Fibroblast of the conjunctiva (primary cell): ENCODE measurements around the gene ABAT.
"Not testable (repeated sequence)": the region's sequence is repeated elsewhere in the genome, so short reads cannot be mapped to it uniquely, and the experiment has no call there.

Experiments used
- DNase-seq: peaks from one replicate; pipeline ENCODE4 v3.0.0-alpha.2; 2010; ENCODE audit warnings: low read depth

The ABAT gene

GRCh38 chr16:8649829-8650554 lies 24.4 kb upstream of the ABAT start:
- no peak for DNase-seq

- not testable (repeated sequence) for DNase-seq
Observed at GRCh38 chr16:8651958-8652357, 22.5 kb upstream of the ABAT start.

GRCh38 chr16:8655184-8655717 lies 19.2 kb upstream of the ABAT start:
- no peak for DNase-seq

- DNase-seq, result no peak
Observed at GRCh38 chr16:8656376-8656775, 18.0 kb upstream of the ABAT start.

- peak; percentile 43 for DNase-seq
Observed at GRCh38 chr16:8660841-8661301, 13.5 kb upstream of the ABAT start.

GRCh38 chr16:8661703-8662102 lies 12.7 kb upstream of the ABAT start:
- no peak for DNase-seq

GRCh38 chr16:8663192-8664089 lies 11.0 kb upstream of the ABAT start:
- no peak for DNase-seq

- no peak for DNase-seq
Observed at GRCh38 chr16:8665529-8665928, 8.9 kb upstream of the ABAT start.

- DNase-seq, result no peak
Observed at GRCh38 chr16:8667492-8667891, 6.9 kb upstream of the ABAT start.

- no peak for DNase-seq
Observed at GRCh38 chr16:8668113-8668512, 6.3 kb upstream of the ABAT start.

GRCh38 chr16:8669481-8669880 lies 4.9 kb upstream of the ABAT start:
- DNase-seq, result no peak

GRCh38 chr16:8670014-8670560 lies 4.3 kb upstream of the ABAT start:
- no peak for DNase-seq

- DNase-seq, result no peak
Observed at GRCh38 chr16:8673611-8674412, 605 bp upstream of the ABAT start.

GRCh38 chr16:8675183-8676159 lies 1.1 kb downstream of the ABAT start:
- no peak for DNase-seq

GRCh38 chr16:8676160-8676547 lies 1.7 kb downstream of the ABAT start:
- DNase-seq, result no peak

GRCh38 chr16:8676737-8677375 lies 2.4 kb downstream of the ABAT start:
- DNase-seq, result no peak

- no peak for DNase-seq
Observed at GRCh38 chr16:8677481-8677880, 3.1 kb downstream of the ABAT start.

- DNase-seq, result no peak
Observed at GRCh38 chr16:8678068-8678927, 3.9 kb downstream of the ABAT start.

GRCh38 chr16:8679151-8679550 lies 4.7 kb downstream of the ABAT start:
- DNase-seq, result no peak
